ENCODE measurements around the gene TNIK.

Gene TNIK

DNA sequence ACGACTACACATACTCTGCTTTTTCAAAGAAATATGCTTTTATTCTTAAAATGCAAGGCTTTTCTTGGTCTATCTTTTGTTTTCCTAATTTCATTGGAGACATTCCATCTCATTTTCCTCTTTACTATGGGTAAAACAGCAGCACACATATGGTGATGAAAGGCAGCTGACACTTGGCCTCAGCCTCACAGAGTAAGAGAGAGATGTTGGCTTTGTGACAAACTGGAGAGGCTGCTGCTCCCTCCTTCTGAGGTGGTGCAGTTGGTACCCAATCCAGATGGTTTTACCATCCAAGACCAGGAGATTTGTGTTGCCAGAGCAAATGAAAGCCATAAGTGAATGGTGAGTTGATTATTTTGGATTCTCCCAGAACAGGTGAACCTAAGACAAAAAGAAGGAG lies 420.5 kb downstream of the TNIK start:
- Histone ChIP-seq H3K9me3 (ENCODE audit: control insufficient read depth, low read length) (no peaks in the 10 kb centered on the region), H3K36me3 (ENCODE audit: control insufficient read depth, insufficient read depth, low read length) (no peaks in the 10 kb centered on the region)

DNA sequence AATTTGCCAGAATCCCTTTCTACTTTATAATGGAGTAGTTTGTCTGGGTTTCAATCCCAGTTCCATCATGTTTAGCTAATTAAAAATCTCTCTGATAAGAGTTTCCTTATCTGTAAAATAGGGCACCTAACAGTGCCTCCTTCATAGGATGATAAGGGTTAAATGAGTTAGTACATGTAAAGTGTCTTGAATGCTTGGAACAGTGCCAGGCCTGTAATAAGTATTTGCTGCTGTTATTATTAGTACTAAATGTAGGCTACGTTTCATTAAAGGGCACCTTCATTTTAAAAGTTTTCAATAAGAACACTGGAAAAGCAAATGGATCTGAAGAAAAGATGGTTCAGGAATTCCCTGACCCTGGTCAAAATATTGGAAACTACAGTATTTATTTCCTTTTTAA lies 421.9 kb downstream of the TNIK start:
- H3K4me1 ChIP-seq (ENCODE audit: control insufficient read depth, insufficient read depth, low read length) = peaks cover 12% of the 10 kb centered on the region
- H3K36me3 ChIP-seq (ENCODE audit: control insufficient read depth, insufficient read depth, low read length) = no peaks in the 10 kb centered on the region
- no peak overlapping the region for H3K4me3 ChIP-seq (ENCODE audit: low read length)
- no peak overlapping the region for H3K9ac ChIP-seq (ENCODE audit: low read length)
- no peaks in the 10 kb centered on the region for H3K27me3 ChIP-seq (ENCODE audit: control insufficient read depth, insufficient read depth, low read length)
- H3K9me3 ChIP-seq (ENCODE audit: control insufficient read depth, low read length) = no peaks in the 10 kb centered on the region

More for the DNA sequence above, 420.5 kb downstream of the TNIK start:
- Histone ChIP-seq H3K27me3 (ENCODE audit: control insufficient read depth, insufficient read depth, low read length) (no peaks in the 10 kb centered on the region), H3K9ac (ENCODE audit: low read length) (no peak overlapping the region), H3K4me3 (ENCODE audit: low read length) (no peak overlapping the region), H3K4me1 (ENCODE audit: control insufficient read depth, insufficient read depth, low read length) (peaks cover 12% of the 10 kb centered on the region)

DNA sequence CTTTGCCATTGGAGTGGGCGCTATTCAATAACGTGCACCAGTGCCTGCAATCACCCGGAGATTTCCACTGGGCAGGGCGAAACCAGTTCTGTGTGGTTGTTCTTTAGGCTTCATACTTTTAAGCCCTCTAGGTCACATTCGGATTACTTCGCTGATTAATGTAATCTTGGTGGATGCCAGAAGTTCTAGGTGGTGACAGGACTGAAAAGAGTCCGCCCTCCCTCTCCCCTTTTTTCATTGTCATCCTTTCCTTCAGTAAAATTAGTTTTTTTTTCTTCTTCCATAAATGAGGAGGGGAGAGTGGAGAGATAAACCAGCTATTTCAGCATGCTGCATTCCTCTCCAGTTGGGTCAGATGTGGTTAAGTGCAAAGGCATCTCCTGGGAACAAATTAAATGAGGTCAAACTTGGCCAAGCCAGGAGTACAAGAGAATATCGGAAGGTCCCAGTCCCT lies 431.4 kb downstream of the TNIK start:
- no peaks in the 10 kb centered on the region for H3K9me3 ChIP-seq (ENCODE audit: control insufficient read depth, low read length)
- H3K4me3 ChIP-seq (ENCODE audit: low read length) = no peak overlapping the region
- H3K36me3 ChIP-seq (ENCODE audit: control insufficient read depth, insufficient read depth, low read length) = no peaks in the 10 kb centered on the region
- no peak overlapping the region for H3K9ac ChIP-seq (ENCODE audit: low read length)
- H3K4me1 ChIP-seq (ENCODE audit: control insufficient read depth, insufficient read depth, low read length) = peaks cover 5% of the 10 kb centered on the region
- no peaks in the 10 kb centered on the region for H3K27me3 ChIP-seq (ENCODE audit: control insufficient read depth, insufficient read depth, low read length)

DNA sequence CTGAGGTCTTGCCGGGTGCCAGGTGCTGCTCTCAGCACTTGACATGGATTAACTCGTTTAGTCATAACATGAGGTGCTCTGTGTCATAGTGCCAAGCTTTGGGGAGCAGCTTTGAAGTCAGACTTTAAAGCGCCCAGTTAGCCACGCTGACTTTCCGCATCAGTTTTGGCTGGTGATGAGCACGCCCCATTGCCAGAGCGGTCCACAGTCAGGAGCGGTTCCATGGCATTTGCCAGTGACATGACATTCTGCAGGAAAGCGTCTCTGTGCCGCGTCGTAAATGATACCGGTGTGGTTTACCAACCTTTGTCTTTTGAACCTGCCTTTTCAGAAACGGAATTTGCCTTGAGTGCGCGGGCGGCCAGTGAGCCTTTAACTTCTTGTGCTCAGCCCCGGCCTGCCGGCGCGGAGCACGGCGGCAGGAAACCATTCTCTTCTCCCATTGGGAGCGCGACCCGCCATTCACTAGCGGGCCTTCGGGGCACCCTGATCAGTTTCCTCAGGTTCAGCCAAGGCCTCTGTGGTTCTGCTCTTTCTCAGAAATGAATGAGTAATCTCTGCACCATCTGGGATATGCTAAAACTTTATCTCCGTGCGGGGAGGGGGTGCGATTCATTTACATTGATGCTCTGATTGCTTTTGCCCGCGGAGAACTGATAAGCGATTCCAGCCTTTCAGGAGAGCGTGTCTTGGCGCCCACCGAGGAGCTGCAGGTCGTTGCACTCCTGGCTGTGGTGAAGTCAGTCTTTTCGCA lies 432.0 kb downstream of the TNIK start:
- H3K27me3 ChIP-seq (ENCODE audit: control insufficient read depth, insufficient read depth, low read length) = no peaks in the 10 kb centered on the region
- no peak overlapping the region for H3K9ac ChIP-seq (ENCODE audit: low read length)
- no peaks in the 10 kb centered on the region for H3K9me3 ChIP-seq (ENCODE audit: control insufficient read depth, low read length)

DNA sequence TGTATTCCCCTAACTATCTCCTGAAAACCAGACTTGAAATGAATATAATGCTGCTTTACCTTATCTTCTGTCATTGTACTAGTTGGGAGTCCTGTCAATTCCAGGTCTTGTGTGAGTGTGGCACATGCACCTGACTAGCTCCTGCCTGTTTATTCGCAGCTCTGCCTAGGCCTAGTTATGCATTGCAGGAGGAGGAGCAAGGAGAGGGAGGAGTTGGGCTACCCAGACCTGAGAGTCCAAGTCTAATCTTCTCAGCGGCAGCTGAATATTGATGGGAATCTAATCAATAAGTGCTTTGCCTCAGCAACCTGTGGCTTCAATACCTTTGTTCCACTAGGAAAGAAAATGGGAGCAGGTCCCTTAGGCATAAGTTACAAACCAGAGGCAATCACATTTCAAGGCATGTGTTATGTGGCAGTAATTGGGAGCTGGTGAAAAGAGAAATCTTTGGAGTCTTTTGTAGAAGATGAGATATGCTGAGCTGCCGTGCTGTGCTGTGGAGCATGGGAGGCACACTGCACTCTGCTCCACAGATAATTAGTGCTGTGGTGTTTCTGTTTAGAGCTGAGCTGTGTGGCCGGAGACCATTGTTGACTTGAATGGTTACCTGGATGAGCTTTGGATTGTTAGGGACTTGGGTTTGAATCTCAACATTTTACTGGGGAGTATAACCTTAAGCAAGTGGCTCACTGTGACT lies 433.5 kb downstream of the TNIK start, which contains the start of gene SLC2A2:
SLC2A2 (minus strand) TSS at position 124 of the 697 bp plus-strand sequence; CDS start at position 74, 50 bp downstream.
- Histone ChIP-seq H3K27me3 (ENCODE audit: control insufficient read depth, insufficient read depth, low read length) (no peaks in the 10 kb centered on the region), H3K4me3 (ENCODE audit: low read length) (no peak within 1 kb of the TSS), H3K36me3 (ENCODE audit: control insufficient read depth, insufficient read depth, low read length) (no peaks in the 10 kb centered on the region), H3K9ac (ENCODE audit: low read length) (no peak within 1 kb of the TSS), H3K4me1 (ENCODE audit: control insufficient read depth, insufficient read depth, low read length) (peaks cover 6% of the 10 kb centered on the region), H3K9me3 (ENCODE audit: control insufficient read depth, low read length) (no peaks in the 10 kb centered on the region)

More for the DNA sequence above, 432.0 kb downstream of the TNIK start:
- Histone ChIP-seq H3K4me1 (ENCODE audit: control insufficient read depth, insufficient read depth, low read length) (peaks cover 6% of the 10 kb centered on the region), H3K4me3 (ENCODE audit: low read length) (no peak overlapping the region), H3K36me3 (ENCODE audit: control insufficient read depth, insufficient read depth, low read length) (no peaks in the 10 kb centered on the region)

DNA sequence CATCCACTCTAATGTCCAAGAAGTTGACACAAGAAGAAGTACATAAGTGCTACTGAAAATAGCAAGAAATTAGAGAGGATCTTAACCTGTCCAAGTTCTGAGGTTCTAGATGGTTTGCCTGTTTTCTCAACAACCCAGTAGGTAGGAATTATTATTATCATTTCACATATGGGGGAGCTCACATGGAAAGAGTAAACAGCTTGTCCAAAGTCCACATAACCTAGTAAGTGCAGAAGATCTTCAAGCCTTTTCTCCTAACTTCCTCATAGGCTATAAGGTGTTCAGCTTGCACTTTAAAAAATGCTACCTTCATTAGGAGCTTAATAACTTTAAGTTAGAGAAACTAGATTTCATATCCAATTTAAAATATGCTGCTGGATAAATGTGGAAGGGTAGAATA lies 436.6 kb downstream of the TNIK start:
- H3K9ac ChIP-seq (ENCODE audit: low read length) = no peak overlapping the region
- H3K4me1 ChIP-seq (ENCODE audit: control insufficient read depth, insufficient read depth, low read length) = peaks cover 6% of the 10 kb centered on the region

DNA sequence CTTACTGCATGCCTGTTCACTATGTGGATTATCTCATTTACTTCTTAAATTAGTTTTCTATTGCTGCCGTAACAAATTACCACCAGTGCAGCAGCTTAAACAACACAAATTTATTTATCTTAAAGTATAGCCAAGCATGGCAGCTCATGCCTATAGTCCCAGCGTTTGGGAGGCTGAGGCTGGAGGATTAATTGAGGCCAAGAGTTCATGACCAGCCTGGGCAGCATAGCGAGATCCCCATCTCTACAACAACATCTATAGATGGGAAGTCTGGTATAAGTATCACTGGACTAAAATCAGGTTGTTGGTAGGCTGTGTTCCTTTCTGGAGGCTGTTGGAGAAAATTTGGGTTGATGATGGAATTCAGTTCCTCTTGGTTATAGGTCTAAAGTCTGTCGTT lies 438.8 kb downstream of the TNIK start:
- H3K9me3 ChIP-seq (ENCODE audit: control insufficient read depth, low read length) = no peaks in the 10 kb centered on the region
- no peaks in the 10 kb centered on the region for H3K27me3 ChIP-seq (ENCODE audit: control insufficient read depth, insufficient read depth, low read length)
- H3K4me1 ChIP-seq (ENCODE audit: control insufficient read depth, insufficient read depth, low read length) = peaks cover 6% of the 10 kb centered on the region
- no peaks in the 10 kb centered on the region for H3K36me3 ChIP-seq (ENCODE audit: control insufficient read depth, insufficient read depth, low read length)
- no peak overlapping the region for H3K9ac ChIP-seq (ENCODE audit: low read length)
- H3K4me3 ChIP-seq (ENCODE audit: low read length) = no peak overlapping the region

More for the DNA sequence above, 436.6 kb downstream of the TNIK start:
- Histone ChIP-seq H3K27me3 (ENCODE audit: control insufficient read depth, insufficient read depth, low read length) (no peaks in the 10 kb centered on the region), H3K36me3 (ENCODE audit: control insufficient read depth, insufficient read depth, low read length) (no peaks in the 10 kb centered on the region), H3K4me3 (ENCODE audit: low read length) (no peak overlapping the region), H3K9me3 (ENCODE audit: control insufficient read depth, low read length) (no peaks in the 10 kb centered on the region)

DNA sequence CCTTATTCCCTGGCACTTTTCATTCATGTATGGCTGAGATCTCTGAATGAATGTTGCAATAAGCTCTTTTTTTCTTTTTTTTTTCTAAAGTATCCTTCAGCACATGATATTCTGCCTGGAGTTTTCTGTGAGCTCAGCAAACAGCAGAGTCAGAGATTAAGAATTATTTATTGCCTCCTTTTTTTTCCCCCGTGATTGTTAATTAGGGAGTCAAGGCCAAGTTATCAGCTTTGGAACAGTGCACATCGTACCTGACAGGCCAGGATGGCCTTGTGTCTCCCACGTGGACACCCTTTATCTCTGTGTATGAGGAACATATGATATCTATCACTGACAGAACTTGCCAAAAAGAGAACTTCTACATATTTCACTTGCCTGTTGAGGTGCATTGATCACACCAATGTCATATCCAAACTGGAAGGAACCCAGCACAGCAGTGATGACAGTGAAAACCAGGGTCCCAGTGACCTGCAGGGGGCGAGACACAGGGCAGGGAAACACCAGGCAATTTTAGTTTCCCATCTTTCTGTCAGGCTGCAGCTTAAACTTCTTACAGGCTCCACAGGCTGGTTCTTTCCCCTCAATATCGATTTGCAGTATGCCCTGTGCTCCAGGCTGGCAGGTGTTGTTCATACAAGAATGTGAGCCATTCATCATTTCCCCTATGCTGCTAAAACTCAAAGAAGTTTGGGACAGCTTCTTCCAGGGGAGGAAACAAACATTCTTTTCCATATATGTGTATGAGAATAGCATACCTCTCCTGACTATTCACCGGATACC lies 441.9 kb downstream of the TNIK start:
- no peaks in the 10 kb centered on the region for H3K27me3 ChIP-seq (ENCODE audit: control insufficient read depth, insufficient read depth, low read length)
- no peak overlapping the region for H3K4me3 ChIP-seq (ENCODE audit: low read length)
- no peaks in the 10 kb centered on the region for H3K9me3 ChIP-seq (ENCODE audit: control insufficient read depth, low read length)
- H3K9ac ChIP-seq (ENCODE audit: low read length) = no peak overlapping the region
- H3K4me1 ChIP-seq (ENCODE audit: control insufficient read depth, insufficient read depth, low read length) = no peaks in the 10 kb centered on the region
- no peaks in the 10 kb centered on the region for H3K36me3 ChIP-seq (ENCODE audit: control insufficient read depth, insufficient read depth, low read length)

DNA sequence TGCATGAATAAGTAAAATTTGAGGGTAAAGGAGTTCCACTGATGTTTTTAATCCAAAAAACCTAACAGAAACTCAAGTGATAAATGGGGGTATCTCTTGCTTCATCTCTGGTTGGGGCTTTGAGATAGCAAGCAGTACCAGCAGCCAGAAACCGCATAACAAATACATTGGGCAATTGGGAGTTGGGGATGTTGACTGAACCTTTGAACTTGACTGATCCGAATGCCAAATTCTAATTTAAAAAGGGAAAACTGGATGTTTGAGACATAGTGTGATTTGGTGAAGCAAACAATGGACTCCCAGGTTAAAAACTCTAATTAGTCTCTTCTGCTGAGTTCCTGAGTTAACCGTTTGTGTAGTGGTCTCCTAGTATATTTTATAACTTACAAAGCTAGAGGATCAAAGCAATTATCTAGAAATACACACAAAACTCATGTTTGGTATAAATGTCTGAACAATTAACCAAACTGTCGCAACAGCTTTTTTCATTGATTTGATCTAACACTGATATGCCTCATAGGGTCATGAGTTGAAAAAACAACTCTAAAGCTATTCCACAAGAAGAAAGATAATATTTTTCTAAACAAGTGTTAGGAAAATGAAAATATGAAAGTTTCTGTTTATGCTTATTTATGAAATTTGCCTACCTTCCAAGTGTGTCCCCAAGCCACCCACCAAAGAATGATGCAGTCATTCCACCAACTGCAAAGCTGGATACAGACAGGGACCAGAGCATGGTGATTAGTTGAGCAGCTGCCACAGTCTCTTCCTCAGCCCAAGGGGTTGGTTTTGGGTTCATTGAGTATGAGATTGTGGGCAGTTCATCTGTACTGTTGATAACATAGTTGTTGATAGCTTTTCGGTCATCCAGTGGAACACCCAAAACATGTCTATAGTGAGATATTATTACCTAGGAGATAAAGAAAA lies 446.1 kb downstream of the TNIK start:
- Histone ChIP-seq H3K36me3 (ENCODE audit: control insufficient read depth, insufficient read depth, low read length) (no peaks in the 10 kb centered on the region), H3K9ac (ENCODE audit: low read length) (no peak overlapping the region), H3K4me3 (ENCODE audit: low read length) (no peak overlapping the region), H3K4me1 (ENCODE audit: control insufficient read depth, insufficient read depth, low read length) (no peaks in the 10 kb centered on the region), H3K9me3 (ENCODE audit: control insufficient read depth, low read length) (no peaks in the 10 kb centered on the region), H3K27me3 (ENCODE audit: control insufficient read depth, insufficient read depth, low read length) (no peaks in the 10 kb centered on the region)

DNA sequence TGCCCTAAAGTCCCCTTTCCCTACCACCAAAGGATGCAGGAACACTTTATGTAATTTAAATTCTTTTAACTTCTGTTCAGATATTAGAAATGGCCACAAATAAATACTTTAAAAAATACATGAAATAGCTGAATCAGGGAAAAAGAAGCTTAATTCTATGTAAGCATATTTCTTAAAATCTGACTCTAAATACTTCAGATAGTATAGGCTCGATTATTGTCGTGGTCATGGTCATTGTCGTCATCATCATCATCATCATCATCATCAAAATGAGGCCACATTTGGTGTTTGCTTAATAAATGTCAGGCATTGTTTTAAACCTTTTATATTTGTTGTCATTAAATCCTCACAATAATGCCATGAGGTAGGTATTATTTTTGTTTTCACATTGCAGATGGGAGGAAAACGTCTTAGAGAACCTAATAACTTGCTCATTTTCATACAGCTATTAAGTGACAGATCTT lies 448.3 kb downstream of the TNIK start:
- Histone ChIP-seq H3K27me3 (ENCODE audit: control insufficient read depth, insufficient read depth, low read length) (no peaks in the 10 kb centered on the region), H3K36me3 (ENCODE audit: control insufficient read depth, insufficient read depth, low read length) (no peaks in the 10 kb centered on the region), H3K9ac (ENCODE audit: low read length) (no peak overlapping the region), H3K4me1 (ENCODE audit: control insufficient read depth, insufficient read depth, low read length) (no peaks in the 10 kb centered on the region), H3K9me3 (ENCODE audit: control insufficient read depth, low read length) (no peaks in the 10 kb centered on the region), H3K4me3 (ENCODE audit: low read length) (no peak overlapping the region)

Data from mucosa of stomach (tissue), 1 donor.